ENCODE data around the gene PALM.

DNA sequence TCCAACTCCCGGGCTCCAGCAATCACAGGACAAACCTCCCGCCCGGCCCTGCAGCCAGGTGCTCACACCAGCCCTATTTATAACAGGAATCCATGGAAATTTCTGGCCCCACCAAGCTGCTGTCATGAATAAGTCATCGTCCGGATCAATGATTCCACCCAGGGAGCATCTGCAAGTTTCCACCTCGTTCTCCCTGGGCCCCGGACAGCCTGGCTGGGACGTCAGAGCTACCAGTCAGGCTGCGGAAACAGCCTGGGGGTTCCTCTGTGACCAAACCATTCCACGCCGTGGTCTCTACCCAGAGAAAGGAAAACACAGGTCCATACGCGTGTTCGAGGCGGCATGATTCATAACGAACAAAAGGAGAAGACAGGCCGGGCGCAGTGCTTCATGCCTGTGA is 67.8 kb downstream of the PALM start:
- TF ChIP-seq CBX5 (IDR thresholded peaks at IDR 0.05; ENCODE audit: borderline replicate concordance, low read depth) (no peak), ZNF79 (CRISPR knock-in tag; IDR thresholded peaks at IDR 0.05; ENCODE audit: low read depth) (no peak), YY1 (IDR thresholded peaks at IDR 0.05; ENCODE audit: borderline replicate concordance in 1 of 3, control insufficient read depth in 1 of 3, extremely low read depth in 1 of 3, insufficient read depth in 3 of 3, insufficient read length in 1 of 3, insufficient replicate concordance in 2 of 3, low read depth in 1 of 3, low read length in 2 of 3) (no peak), CEBPB (tag; IDR thresholded peaks at IDR 0.05) (no peak), CAMTA2 (CRISPR knock-in tag; conservative IDR thresholded peaks at IDR 0.05) (no peak), JUND (IDR thresholded peaks at IDR 0.05; ENCODE audit: borderline replicate concordance, low read depth, low read length) (no peak), JUND (tag; IDR thresholded peaks at IDR 0.05; ENCODE audit: borderline replicate concordance, low read depth, low read length) (no peak)
- TF ChIP-seq, protein P1, sequence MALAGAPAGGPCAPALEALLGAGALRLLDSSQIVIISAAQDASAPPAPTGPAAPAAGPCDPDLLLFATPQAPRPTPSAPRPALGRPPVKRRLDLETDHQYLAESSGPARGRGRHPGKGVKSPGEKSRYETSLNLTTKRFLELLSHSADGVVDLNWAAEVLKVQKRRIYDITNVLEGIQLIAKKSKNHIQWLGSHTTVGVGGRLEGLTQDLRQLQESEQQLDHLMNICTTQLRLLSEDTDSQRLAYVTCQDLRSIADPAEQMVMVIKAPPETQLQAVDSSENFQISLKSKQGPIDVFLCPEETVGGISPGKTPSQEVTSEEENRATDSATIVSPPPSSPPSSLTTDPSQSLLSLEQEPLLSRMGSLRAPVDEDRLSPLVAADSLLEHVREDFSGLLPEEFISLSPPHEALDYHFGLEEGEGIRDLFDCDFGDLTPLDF (CRISPR knock-in tag; IDR thresholded peaks at IDR 0.05), result no peak

All from K562 (cell line).